GM21619 (cell line): ENCODE results near the gene GOT1.

Experiments used
- ATAC-seq: cut with Tn5 transposase; IDR thresholded peaks from one replicate; pipeline ENCODE4 v1.9.1; 2021; ENCODE audit not compliant: unreplicated experiment

The GOT1 gene

GRCh38 chr10:99430451-99431189, at the start of gene GOT1:
Gene GOT1 (minus strand): TSS chr10:99430624. CDS start chr10:99430565, 59 bp downstream.
- ATAC-seq: peak; percentile 96

- ATAC-seq: no peak
These were observed 39.9 kb upstream of the GOT1 start for GRCh38 chr10:99470327-99470726.

GRCh38 chr10:99467236-99467999, 37.0 kb upstream of the GOT1 start:
- no peak for ATAC-seq

GRCh38 chr10:99466632-99467223, 36.3 kb upstream of the GOT1 start:
- ATAC-seq: no peak

GRCh38 chr10:99461230-99461629, 30.8 kb upstream of the GOT1 start:
- ATAC-seq: no peak

GRCh38 chr10:99460070-99460469, 29.6 kb upstream of the GOT1 start:
- ATAC-seq: no peak

- no peak for ATAC-seq
These were observed 28.8 kb upstream of the GOT1 start for GRCh38 chr10:99459217-99459616.

- no peak for ATAC-seq
These were observed 27.4 kb upstream of the GOT1 start for GRCh38 chr10:99457813-99458212.

- no peak for ATAC-seq
These were observed 26.5 kb upstream of the GOT1 start for GRCh38 chr10:99456931-99457288.

GRCh38 chr10:99456207-99456930, 25.9 kb upstream of the GOT1 start:
- no peak for ATAC-seq

- ATAC-seq: no peak
These were observed 21.6 kb upstream of the GOT1 start for GRCh38 chr10:99451981-99452380.

- ATAC-seq: no peak
These were observed 21.0 kb upstream of the GOT1 start for GRCh38 chr10:99451499-99451788.

- no peak for ATAC-seq
These were observed 20.4 kb upstream of the GOT1 start for GRCh38 chr10:99450624-99451498.

- ATAC-seq: no peak
These were observed 19.7 kb upstream of the GOT1 start for GRCh38 chr10:99450156-99450555.

- no peak for ATAC-seq
These were observed 18.6 kb upstream of the GOT1 start for GRCh38 chr10:99449023-99449422.

GRCh38 chr10:99444383-99445045, 14.1 kb upstream of the GOT1 start:
- no peak for ATAC-seq

- ATAC-seq: no peak
These were observed 13.1 kb upstream of the GOT1 start for GRCh38 chr10:99443500-99443899.

- ATAC-seq: no peak
These were observed 12.0 kb upstream of the GOT1 start for GRCh38 chr10:99442394-99442793.

GRCh38 chr10:99438890-99439289, 8.5 kb upstream of the GOT1 start:
- ATAC-seq: no peak

- peak; percentile 51 for ATAC-seq
These were observed 5.7 kb upstream of the GOT1 start for GRCh38 chr10:99435986-99436638.
